Right atrium auricular region (tissue), 2 donors: ENCODE results near the gene DPM3. TPM values are rescaled to one million over a fixed set of nuclear protein-coding genes. Genes with fewer than 3 reads are reported as not detected.
A peak's percentile ranks its signal among the peaks of the same experiment; 100 is the strongest.
"Not testable (repeated sequence)": the region's sequence is repeated elsewhere in the genome, so short reads cannot be mapped to it uniquely, and the experiment has no call there.

Source experiments
- DNase-seq: peaks from one replicate; pipeline ENCODE4 v3.0.0-alpha.2; 2019; ENCODE audit warnings: low spot score
- H3K27ac ChIP-seq, 2 donors: fragments of 200-600 bp; sonication (generic); 1 replicate in 1 of 2; 2 replicates in 1 of 2; pipeline ENCODE4 v1.5.1; 2016 to 2019
- H3K27me3 ChIP-seq, 2 donors: fragments of 200-600 bp; sonication (generic); one replicate each; pipeline versions ENCODE4 v1.5.1 to v1.6.0; 2017 to 2019
- H3K36me3 ChIP-seq: fragments of 200-600 bp; sonication (generic); one replicate; pipeline ENCODE4 v1.5.1; 2016
- H3K4me1 ChIP-seq, 2 donors: fragments of 200-600 bp; sonication (generic); one replicate each; pipeline versions ENCODE4 v1.5.1 to v1.6.0; 2017 to 2019
- H3K4me3 ChIP-seq, 2 donors: fragments of 200-600 bp; sonication (generic); 1 replicate in 1 of 2; 2 replicates in 1 of 2; pipeline ENCODE4 v1.5.1; 2017 to 2019; ENCODE audit warnings: mild to moderate bottlenecking in 1 of 2, moderate library complexity in 1 of 2
- H3K9me3 ChIP-seq, 2 donors: fragments of 200-600 bp; sonication (generic); one replicate each; pipeline ENCODE4 v1.5.1; 2019
- total RNA-seq, 2 donors: library from RNA; depleted of rRNA; stranded (reverse); fragments of >200 nt; gene quantifications; one replicate each; pipeline ENCODE4 v1.1.0, GENCODE V29; 2016
- TF ChIP-seq, protein P1 (sequence below), 2 donors: fragments of 200-600 bp; sonication (generic); IDR thresholded peaks; one replicate each; pipeline ENCODE4 v1.5.1; 2019; ENCODE audit warnings: antibody characterized with exemption in 2 of 2

DPM3 gene, protein sequence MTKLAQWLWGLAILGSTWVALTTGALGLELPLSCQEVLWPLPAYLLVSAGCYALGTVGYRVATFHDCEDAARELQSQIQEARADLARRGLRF
- 10 to 100 TPM; 46.5 to 47.8 TPM for total RNA-seq

DNA sequence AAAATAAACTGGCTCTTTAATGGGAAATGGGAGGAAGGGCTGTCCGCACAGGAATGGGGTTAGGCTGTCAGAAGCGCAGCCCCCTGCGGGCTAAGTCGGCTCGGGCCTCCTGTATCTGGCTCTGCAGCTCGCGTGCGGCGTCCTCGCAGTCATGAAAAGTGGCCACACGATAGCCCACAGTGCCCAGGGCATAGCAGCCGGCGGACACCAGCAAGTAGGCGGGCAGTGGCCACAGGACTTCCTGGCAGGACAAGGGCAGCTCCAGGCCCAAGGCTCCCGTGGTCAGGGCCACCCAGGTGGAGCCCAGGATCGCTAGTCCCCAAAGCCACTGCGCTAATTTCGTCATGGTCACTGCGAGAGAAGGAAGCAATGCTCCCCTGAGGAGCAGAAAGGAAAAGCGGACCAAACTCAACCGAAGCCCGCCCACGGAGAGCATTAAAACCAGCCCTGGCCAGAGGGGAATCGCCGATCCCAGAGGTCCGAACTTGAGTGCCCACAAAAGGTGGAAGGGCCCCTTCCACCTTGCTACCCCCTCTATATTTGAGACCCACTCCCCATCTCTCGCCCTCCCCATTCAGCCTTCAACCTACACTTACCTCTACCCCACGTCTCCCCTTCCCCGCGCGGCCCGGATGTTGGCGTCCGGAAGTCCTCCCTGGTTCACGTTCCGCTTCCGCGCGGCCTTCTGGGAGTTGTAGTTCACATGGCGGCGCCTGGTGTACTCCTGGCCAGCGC is at the start of gene DPM3:
Gene DPM3, minus strand, starts transcription at position 637 of the 735 bp plus-strand sequence. Its CDS starts 291 bp downstream, at position 346.
- Histone ChIP-seq H3K27me3 (no peaks in the 10 kb centered on the region), H3K4me3 (peak within 1 kb of the TSS; percentile 70 to 86), H3K4me1 (peaks cover 0 to 37% of the 10 kb centered on the region in 2 donors), H3K9me3 (no peaks in the 10 kb centered on the region), H3K27ac (peak within 1 kb of the TSS; percentile 85 to 91), H3K36me3 (no peaks in the 10 kb centered on the region)
- DNase-seq: peak; percentile 90
- TF ChIP-seq, protein P1, sequence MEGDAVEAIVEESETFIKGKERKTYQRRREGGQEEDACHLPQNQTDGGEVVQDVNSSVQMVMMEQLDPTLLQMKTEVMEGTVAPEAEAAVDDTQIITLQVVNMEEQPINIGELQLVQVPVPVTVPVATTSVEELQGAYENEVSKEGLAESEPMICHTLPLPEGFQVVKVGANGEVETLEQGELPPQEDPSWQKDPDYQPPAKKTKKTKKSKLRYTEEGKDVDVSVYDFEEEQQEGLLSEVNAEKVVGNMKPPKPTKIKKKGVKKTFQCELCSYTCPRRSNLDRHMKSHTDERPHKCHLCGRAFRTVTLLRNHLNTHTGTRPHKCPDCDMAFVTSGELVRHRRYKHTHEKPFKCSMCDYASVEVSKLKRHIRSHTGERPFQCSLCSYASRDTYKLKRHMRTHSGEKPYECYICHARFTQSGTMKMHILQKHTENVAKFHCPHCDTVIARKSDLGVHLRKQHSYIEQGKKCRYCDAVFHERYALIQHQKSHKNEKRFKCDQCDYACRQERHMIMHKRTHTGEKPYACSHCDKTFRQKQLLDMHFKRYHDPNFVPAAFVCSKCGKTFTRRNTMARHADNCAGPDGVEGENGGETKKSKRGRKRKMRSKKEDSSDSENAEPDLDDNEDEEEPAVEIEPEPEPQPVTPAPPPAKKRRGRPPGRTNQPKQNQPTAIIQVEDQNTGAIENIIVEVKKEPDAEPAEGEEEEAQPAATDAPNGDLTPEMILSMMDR (IDR thresholded peaks at IDR 0.05): peak in 1 of 2 donors; percentile 13

DNA sequence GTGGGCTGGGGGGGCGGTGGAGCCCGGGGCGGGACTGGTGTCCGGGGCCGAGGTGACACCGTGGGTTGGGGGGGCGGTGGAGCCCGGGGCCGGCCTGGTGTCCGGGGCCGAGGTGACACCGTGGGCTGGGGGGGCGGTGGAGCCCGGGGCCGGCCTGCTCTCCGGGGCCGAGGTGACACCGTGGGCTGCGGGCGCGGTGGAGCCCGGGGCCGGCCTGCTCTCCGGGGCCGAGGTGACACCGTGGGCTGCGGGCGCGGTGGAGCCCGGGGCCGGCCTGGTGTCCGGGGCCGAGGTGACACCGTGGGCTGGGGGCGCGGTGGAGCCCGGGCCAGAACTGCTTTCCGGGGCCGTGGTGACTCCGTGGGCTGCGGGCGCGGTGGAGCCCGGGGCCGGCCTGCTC is 49.6 kb upstream of the DPM3 start:
- not testable (repeated sequence) for H3K27me3 ChIP-seq, DNase-seq, H3K27ac ChIP-seq, H3K36me3 ChIP-seq, H3K9me3 ChIP-seq, H3K4me3 ChIP-seq
- peaks cover 0 to 32% of the 10 kb centered on the region in 2 donors for H3K4me1 ChIP-seq

DNA sequence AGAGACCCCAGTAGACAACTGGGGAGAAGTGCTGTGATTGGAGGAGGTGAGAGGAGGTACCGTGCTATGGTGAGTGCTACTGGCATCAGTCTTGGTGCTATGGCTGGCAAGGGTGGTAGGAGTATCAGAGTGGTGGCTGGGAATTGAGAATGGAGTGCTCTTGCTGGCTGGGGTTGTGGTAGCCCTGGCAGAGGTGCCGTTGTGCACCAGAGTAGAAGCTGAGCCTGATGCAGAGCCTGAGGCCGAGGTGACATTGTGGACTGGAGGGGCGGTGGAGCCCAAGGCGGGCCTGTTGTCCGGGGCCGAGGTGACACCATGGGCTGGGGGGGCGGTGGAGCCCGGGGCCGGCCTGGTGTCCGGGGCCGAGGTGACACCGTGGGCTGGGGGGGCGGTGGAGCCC is 47.9 kb upstream of the DPM3 start:
- no peaks in the 10 kb centered on the region for H3K36me3 ChIP-seq
- no peaks in the 10 kb centered on the region for H3K9me3 ChIP-seq
- no peak for DNase-seq
- H3K27ac ChIP-seq: no peak overlapping the region
- H3K4me3 ChIP-seq: no peak overlapping the region
- TF ChIP-seq, protein P1 (IDR thresholded peaks at IDR 0.05): no peak
- H3K27me3 ChIP-seq: no peaks in the 10 kb centered on the region
- peaks cover 0 to 19% of the 10 kb centered on the region in 2 donors for H3K4me1 ChIP-seq

DNA sequence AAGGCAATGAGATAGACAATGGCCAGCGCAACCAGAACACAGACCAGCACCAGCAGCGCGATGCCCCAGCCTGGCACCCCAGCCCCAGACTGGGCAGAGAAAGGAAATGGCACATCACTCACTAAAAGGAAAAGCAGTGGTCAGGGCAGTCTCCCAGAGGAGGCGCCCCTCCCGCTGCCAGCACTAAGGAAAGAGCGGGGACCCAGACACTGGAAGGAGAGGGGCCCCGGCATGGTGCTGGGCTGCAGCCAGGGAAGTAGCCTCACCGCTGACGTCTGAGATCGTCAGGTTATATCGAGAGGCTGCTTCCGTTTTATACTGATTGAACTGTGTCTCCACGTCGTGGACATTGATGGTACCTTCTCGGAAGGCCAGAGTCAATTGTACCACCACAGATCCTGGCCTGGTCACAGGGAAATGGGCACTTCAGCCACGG is 47.1 kb upstream of the DPM3 start:
- Histone ChIP-seq H3K27me3 (no peaks in the 10 kb centered on the region), H3K27ac (no peak overlapping the region), H3K4me3 (no peak overlapping the region), H3K9me3 (no peaks in the 10 kb centered on the region), H3K4me1 (peaks cover 0 to 11% of the 10 kb centered on the region in 2 donors), H3K36me3 (no peaks in the 10 kb centered on the region)
- TF ChIP-seq, protein P1 (IDR thresholded peaks at IDR 0.05): no peak
- no peak for DNase-seq

DNA sequence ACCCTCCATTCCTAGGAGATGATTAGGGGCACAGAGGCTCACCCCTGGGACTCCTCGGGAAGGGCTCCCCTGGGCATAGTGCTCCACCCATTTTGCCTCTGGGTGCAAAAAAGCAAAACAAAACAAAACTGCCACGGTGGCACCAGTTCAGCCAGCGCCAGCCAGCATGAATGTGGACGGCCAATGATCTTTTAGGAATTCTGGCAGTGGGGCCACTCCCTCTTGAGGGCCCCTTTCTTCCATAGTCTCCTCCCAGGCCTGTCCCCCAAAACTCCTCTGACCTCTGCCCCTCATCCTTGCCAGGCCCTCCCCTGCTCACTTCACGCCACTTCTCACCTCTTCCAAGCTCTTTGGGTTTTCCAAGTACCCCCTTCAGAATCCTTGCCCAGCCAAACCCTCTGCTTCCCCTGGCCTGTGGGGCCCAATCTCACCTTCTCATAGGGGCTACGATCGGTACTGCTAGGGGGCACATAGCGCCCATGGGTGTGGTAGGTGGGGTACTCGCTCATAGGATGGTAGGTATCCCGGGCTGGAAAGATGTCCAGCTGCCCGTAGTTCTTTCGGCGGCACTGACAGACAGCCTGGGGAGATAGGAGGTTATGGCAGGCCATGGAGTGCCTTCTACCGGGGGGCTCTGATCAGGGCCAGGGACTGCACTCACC is 46.6 kb upstream of the DPM3 start:
- Histone ChIP-seq H3K4me1 (peaks cover 0 to 11% of the 10 kb centered on the region in 2 donors), H3K9me3 (no peaks in the 10 kb centered on the region), H3K27ac (no peak overlapping the region), H3K4me3 (no peak overlapping the region), H3K27me3 (no peaks in the 10 kb centered on the region), H3K36me3 (no peaks in the 10 kb centered on the region)
- TF ChIP-seq, protein P1 (IDR thresholded peaks at IDR 0.05): no peak
- no peak for DNase-seq

DNA sequence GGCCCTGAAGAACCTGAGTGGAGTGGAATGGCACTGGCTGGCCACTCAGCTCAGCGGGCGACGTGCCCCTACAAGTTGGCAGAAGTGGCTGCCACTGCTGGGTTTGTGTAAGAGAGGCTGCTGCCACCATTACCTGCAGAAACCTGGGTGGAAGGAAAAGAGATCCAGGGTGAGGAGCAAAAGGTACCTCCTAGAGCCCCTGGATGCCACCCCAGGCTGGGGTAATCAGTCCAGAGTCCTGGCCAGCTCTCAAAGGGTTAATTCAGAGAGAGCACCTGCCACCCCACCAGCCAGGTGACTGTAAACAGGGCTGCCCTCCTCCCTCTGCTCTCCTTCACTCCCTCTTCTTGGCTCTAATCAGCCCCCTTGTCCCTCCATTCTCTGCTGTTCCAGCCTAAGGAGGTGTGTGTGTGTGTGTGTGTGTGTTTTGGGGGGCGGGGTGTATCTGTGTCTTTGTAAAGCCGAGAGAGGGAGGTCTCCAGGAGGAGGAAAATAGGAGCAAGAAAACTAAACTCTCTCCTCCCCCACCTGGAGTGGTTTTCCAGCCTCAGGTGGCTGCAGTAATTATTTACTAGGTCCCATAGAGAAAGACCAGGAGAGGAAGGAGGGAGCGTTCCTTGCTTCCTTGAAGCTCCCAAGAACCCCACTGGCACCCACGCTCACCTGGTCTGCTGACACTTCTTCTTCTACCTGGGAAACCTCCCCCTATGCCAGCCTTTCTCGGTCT is 45.9 kb upstream of the DPM3 start:
- no peak for DNase-seq
- H3K27me3 ChIP-seq: no peaks in the 10 kb centered on the region
- H3K4me3 ChIP-seq: no peak overlapping the region
- H3K4me1 ChIP-seq: peaks cover 0 to 11% of the 10 kb centered on the region in 2 donors
- TF ChIP-seq, protein P1 (IDR thresholded peaks at IDR 0.05): no peak
- no peaks in the 10 kb centered on the region for H3K36me3 ChIP-seq
- H3K9me3 ChIP-seq: no peaks in the 10 kb centered on the region
- H3K27ac ChIP-seq: no peak overlapping the region
